HEK293T (cell line): Measurements from ENCODE around the gene EFCAB11.

Source experiments
- ARNT ChIP-seq: fragments of 450-650 bp; IDR thresholded peaks from 2 replicates; pipeline ENCODE4 v1.6.1; 2017; ENCODE audit warnings: mild to moderate bottlenecking
- BHLHE40 ChIP-seq: fragments of 450-650 bp; IDR thresholded peaks from 2 replicates; pipeline ENCODE4 v1.6.1; 2016; ENCODE audit warnings: mild to moderate bottlenecking, moderate library complexity, borderline replicate concordance
- CTBP1 ChIP-seq: fragments of 450-650 bp; IDR thresholded peaks from 2 replicates; pipeline ENCODE4 v1.6.1; 2016; ENCODE audit warnings: borderline replicate concordance
- ELF4 ChIP-seq: fragments of 450-650 bp; IDR thresholded peaks from 2 replicates; pipeline ENCODE4 v1.6.1; 2017; ENCODE audit warnings: antibody characterized with exemption
- FOXA1 ChIP-seq: fragments of 450-650 bp; IDR thresholded peaks from 2 replicates; pipeline ENCODE4 v1.6.1; 2016; ENCODE audit warnings: mild to moderate bottlenecking
- FOXK2 ChIP-seq: fragments of 450-650 bp; IDR thresholded peaks from 2 replicates; pipeline ENCODE4 v1.6.1; 2016; ENCODE audit warnings: mild to moderate bottlenecking
- FOXM1 ChIP-seq: fragments of 450-650 bp; IDR thresholded peaks from 2 replicates; pipeline ENCODE4 v1.6.1; 2017; ENCODE audit warnings: mild to moderate bottlenecking, borderline replicate concordance
- L3MBTL2 ChIP-seq: fragments of 450-650 bp; conservative IDR thresholded peaks from 2 replicates; pipeline ENCODE4 v1.6.1; 2016; ENCODE audit warnings: mild to moderate bottlenecking
- LEF1 ChIP-seq: fragments of 450-650 bp; IDR thresholded peaks from 2 replicates; pipeline ENCODE4 v1.6.1; 2017; ENCODE audit warnings: mild to moderate bottlenecking, borderline replicate concordance
- NFRKB ChIP-seq: fragments of 450-650 bp; IDR thresholded peaks from 2 replicates; pipeline ENCODE4 v1.6.1; 2016; ENCODE audit warnings: mild to moderate bottlenecking, moderate library complexity
- SP1 ChIP-seq: fragments of 450-650 bp; IDR thresholded peaks from 2 replicates; pipeline ENCODE4 v1.6.1; 2017
- SUZ12 ChIP-seq: fragments of 450-650 bp; IDR thresholded peaks from 2 replicates; pipeline ENCODE4 v1.6.1; 2016; ENCODE audit warnings: mild to moderate bottlenecking
- TARDBP ChIP-seq: fragments of 450-650 bp; IDR thresholded peaks from 2 replicates; pipeline ENCODE4 v1.6.1; 2016
- TF ChIP-seq, protein P1 (sequence below): fragments of 450-650 bp; IDR thresholded peaks from 2 replicates; pipeline ENCODE4 v1.6.1; 2016

- TF ChIP-seq FOXM1, result no peak
- no peak for TF ChIP-seq NFRKB
- no peak for TF ChIP-seq LEF1
- TF ChIP-seq FOXA1, result no peak
- no peak for TF ChIP-seq SUZ12
- no peak for TF ChIP-seq BHLHE40
- no peak for TF ChIP-seq CTBP1
- TF ChIP-seq ARNT, result no peak
- no peak for TF ChIP-seq TARDBP
- no peak for TF ChIP-seq L3MBTL2
- TF ChIP-seq SP1, result no peak
- TF ChIP-seq, protein P1, sequence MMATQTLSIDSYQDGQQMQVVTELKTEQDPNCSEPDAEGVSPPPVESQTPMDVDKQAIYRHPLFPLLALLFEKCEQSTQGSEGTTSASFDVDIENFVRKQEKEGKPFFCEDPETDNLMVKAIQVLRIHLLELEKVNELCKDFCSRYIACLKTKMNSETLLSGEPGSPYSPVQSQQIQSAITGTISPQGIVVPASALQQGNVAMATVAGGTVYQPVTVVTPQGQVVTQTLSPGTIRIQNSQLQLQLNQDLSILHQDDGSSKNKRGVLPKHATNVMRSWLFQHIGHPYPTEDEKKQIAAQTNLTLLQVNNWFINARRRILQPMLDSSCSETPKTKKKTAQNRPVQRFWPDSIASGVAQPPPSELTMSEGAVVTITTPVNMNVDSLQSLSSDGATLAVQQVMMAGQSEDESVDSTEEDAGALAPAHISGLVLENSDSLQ, result no peak
- TF ChIP-seq FOXK2, result no peak
- no peak for TF ChIP-seq ELF4
Observed at GRCh38 chr14:89899291-89899690, 55.2 kb downstream of the EFCAB11 start.
